Spleen (tissue), 11 donors: ENCODE data around the gene PLA2G2A. TPM values are rescaled to one million over a fixed set of nuclear protein-coding genes. Genes with fewer than 3 reads are reported as not detected.

Source experiments
- DNase-seq: peaks from one replicate; pipeline ENCODE4 v3.0.0-alpha.2; 2020
- H3K27ac ChIP-seq, 8 donors: fragments of 200-600 bp; sonication (generic) in 7 of 8; 1 replicate in 4 of 8; 2 replicates in 4 of 8; pipeline versions ENCODE4 v1.5.0 to v1.8.0; 2016 to 2021; ENCODE audit warnings: inconsistent platforms in 4 of 8, mild to moderate bottlenecking in 4 of 8, moderate library complexity in 1 of 8
- H3K27me3 ChIP-seq, 7 donors: fragments of 200-600 bp; sonication (generic) in 6 of 7; replicated peaks in 1 of 7; 1 replicate in 4 of 7; 2 replicates in 3 of 7; pipeline versions ENCODE4 v1.5.0 to v1.8.0; 2016 to 2021; ENCODE audit warnings: inconsistent platforms in 3 of 7, mild to moderate bottlenecking in 1 of 7
- H3K36me3 ChIP-seq, 6 donors: fragments of 200-600 bp; sonication (generic) in 5 of 6; 1 replicate in 4 of 6; 2 replicates in 2 of 6; pipeline versions ENCODE4 v1.5.0 to v1.8.0; 2016 to 2021; ENCODE audit warnings: inconsistent platforms in 2 of 6
- H3K4me1 ChIP-seq, 6 donors: fragments of 200-600 bp; sonication (generic) in 5 of 6; 1 replicate in 3 of 6; 2 replicates in 3 of 6; pipeline versions ENCODE4 v1.5.0 to v1.8.0; 2016 to 2021; ENCODE audit warnings: inconsistent platforms in 3 of 6
- H3K4me3 ChIP-seq, 8 donors: fragments of 200-600 bp; sonication (generic) in 7 of 8; 1 replicate in 4 of 8; 2 replicates in 4 of 8; pipeline versions ENCODE4 v1.5.0 to v1.8.0; 2016 to 2021; ENCODE audit warnings: inconsistent platforms in 4 of 8, mild to moderate bottlenecking in 4 of 8, moderate library complexity in 2 of 8
- H3K9me3 ChIP-seq, 8 donors: fragments of 200-600 bp; sonication (generic) in 7 of 8; 1 replicate in 4 of 8; 2 replicates in 4 of 8; pipeline versions ENCODE4 v1.5.0 to v1.8.0; 2016 to 2021; ENCODE audit warnings: inconsistent platforms in 4 of 8
- POLR2A ChIP-seq, 3 donors: fragments of 450-650 bp; IDR thresholded peaks; one replicate each; pipeline ENCODE4 v1.5.1; 2017; ENCODE audit warnings: antibody characterized with exemption in 3 of 3, mild to moderate bottlenecking in 1 of 3
- POLR2AphosphoS5 ChIP-seq, 3 donors: sonication (generic); formaldehyde crosslinking; IDR thresholded peaks; one replicate each; pipeline ENCODE4 v1.5.1; 2017; ENCODE audit warnings: antibody characterized with exemption in 3 of 3
- WGBS, 5 donors: extraction: QIAGEN DNeasy Blood & Tissue Kit in 3 of 5; methylation state at CpG; one replicate each; pipeline versions ENCODE4 v1.1.5 to v1.1.7; 2013 to 2018; 5-methylcytosine and 5-hydroxymethylcytosine counted together
- intact Hi-C: fragments of 100-400 bp; cut with DNase I; formaldehyde crosslinking; loops from one replicate; pipeline ENCODE4 v1.15.0; 2023; ENCODE audit warnings: low total_unique reads
- polyA plus RNA-seq, 3 donors: library from polyadenylated mRNA; stranded (reverse); fragments of 200-250 nt; gene quantifications; one replicate each; pipeline ENCODE4 v1.2.1, GENCODE V29; 2013
- total RNA-seq, 7 donors: library from RNA; depleted of rRNA in 3 of 7; stranded (reverse); fragments of >200 nt in 3 of 7; fragmentation: NEBNext Ultra II Directional in 4 of 7; extraction: Animal tissue kit (Norgen Biotek cat#: 25700) in 4 of 7; gene quantifications; one replicate each; pipeline versions ENCODE4 v1.1.0 to v1.2.1, GENCODE V29; 2016 to 2021
- TF ChIP-seq, protein P1 (sequence below), 11 experiments: fragments of 200-600 bp in 7 of 11; fragments of 450-650 bp in 4 of 11; sonication (generic) in 4 of 11; IDR thresholded peaks in 8 of 11; conservative IDR thresholded peaks in 3 of 11; 1 replicate in 7 of 11; 2 replicates in 4 of 11; pipeline versions ENCODE4 v1.4.0 to v1.8.0; 2016 to 2021; ENCODE audit warnings: antibody characterized with exemption in 11 of 11, inconsistent platforms in 4 of 11, mild to moderate bottlenecking in 1 of 11
- donor health status: healthy with polysubstance abuse.
- donor health status: DM: no; HTN: no; CAD: no; lungs with moderate emphysema.
- donor health status: DM: no; HTN: no; CAD: no.
- donor health status: Bipolar disorder and iron deficiency.
- donor health status: healthy.
- donor health status: DM: no; HTN: no; CAD: no.
- donor health status: DM: yes; HTN: yes; CAD: no.

The PLA2G2A gene
- total and polyA plus RNA-seq, 10 donors: 0.26 to 17.8 (median 1.9) TPM; not detected in 5

DNA sequence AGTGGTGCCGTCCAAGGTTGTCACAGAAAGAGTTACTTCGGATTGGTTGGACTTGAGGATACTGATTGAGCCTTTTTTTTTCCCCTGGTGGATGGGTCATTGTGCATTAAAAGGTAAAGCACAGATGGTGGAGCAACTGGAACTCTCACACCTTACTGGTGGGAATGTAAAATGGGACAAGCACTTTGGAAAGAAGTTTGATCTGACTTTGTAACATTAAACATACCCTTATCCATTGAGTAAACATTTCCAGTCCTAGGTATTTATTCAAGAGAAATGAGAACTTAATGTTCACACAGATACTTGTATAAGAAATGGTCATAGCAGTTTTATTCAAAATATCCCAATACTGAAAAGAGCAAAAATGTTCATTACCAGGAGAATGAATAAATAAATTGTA lies 14.9 kb downstream of the PLA2G2A start:
- H3K27ac ChIP-seq: no peak overlapping the region
- H3K4me3 ChIP-seq: no peak overlapping the region
- peaks cover 0 to 29% (median 0%) of the 10 kb centered on the region in 7 donors for H3K27me3 ChIP-seq
- H3K36me3 ChIP-seq: no peaks in the 10 kb centered on the region
- no peak for DNase-seq
- peaks cover 0 to 5% (median 0%) of the 10 kb centered on the region in 8 donors for H3K9me3 ChIP-seq
- H3K4me1 ChIP-seq: peaks cover 0 to 4% (median 0%) of the 10 kb centered on the region in 6 donors
- intact Hi-C loops: no loop called here
- 47 to 82% (median 65%) methylated on average over 2 of the region's 2 CpGs for WGBS, 5 donors
- TF ChIP-seq, protein P1, sequence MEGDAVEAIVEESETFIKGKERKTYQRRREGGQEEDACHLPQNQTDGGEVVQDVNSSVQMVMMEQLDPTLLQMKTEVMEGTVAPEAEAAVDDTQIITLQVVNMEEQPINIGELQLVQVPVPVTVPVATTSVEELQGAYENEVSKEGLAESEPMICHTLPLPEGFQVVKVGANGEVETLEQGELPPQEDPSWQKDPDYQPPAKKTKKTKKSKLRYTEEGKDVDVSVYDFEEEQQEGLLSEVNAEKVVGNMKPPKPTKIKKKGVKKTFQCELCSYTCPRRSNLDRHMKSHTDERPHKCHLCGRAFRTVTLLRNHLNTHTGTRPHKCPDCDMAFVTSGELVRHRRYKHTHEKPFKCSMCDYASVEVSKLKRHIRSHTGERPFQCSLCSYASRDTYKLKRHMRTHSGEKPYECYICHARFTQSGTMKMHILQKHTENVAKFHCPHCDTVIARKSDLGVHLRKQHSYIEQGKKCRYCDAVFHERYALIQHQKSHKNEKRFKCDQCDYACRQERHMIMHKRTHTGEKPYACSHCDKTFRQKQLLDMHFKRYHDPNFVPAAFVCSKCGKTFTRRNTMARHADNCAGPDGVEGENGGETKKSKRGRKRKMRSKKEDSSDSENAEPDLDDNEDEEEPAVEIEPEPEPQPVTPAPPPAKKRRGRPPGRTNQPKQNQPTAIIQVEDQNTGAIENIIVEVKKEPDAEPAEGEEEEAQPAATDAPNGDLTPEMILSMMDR (IDR thresholded peaks at IDR 0.05 in 8 of 11, conservative IDR thresholded peaks at IDR 0.05 in 3 of 11): no peak
- TF ChIP-seq POLR2A (IDR thresholded peaks at IDR 0.05) (no peak), POLR2AphosphoS5 (IDR thresholded peaks at IDR 0.05) (no peak)

DNA sequence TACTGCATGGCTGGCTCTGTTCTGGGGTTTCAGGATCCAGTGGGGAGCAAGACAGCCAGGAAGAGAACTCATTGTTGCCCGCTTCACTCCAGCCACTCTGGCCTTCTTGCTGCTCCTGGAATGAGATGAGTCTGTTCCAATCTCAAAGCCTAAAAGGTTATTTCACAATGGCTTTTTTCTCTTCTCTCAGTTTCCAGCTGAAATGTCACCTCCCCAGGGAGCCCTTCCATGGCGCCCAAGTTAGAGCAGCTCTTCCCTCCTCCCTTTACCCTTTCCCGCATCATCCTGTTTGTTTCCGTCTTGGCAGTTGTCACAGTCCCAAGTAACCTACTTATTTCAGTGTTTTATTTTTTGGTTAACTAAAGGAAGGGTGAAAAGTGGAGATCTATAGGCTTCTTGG lies 15.8 kb downstream of the PLA2G2A start:
- no peak for TF ChIP-seq POLR2A (IDR thresholded peaks at IDR 0.05)
- TF ChIP-seq, protein P1 (IDR thresholded peaks at IDR 0.05 in 8 of 11, conservative IDR thresholded peaks at IDR 0.05 in 3 of 11): no peak
- TF ChIP-seq POLR2AphosphoS5 (IDR thresholded peaks at IDR 0.05): no peak
- H3K27me3 ChIP-seq: peaks cover 0 to 26% (median 0%) of the 10 kb centered on the region in 7 donors
- DNase-seq: no peak
- peaks cover 0 to 5% (median 0%) of the 10 kb centered on the region in 8 donors for H3K9me3 ChIP-seq
- H3K36me3 ChIP-seq: no peaks in the 10 kb centered on the region
- no peak overlapping the region for H3K4me3 ChIP-seq
- intact Hi-C loops: no loop called here
- peaks cover 0 to 4% (median 0%) of the 10 kb centered on the region in 6 donors for H3K4me1 ChIP-seq
- 89 to 92% (median 91%) methylated on average over 4 of the region's 4 CpGs for WGBS, 5 donors
- H3K27ac ChIP-seq: no peak overlapping the region

DNA sequence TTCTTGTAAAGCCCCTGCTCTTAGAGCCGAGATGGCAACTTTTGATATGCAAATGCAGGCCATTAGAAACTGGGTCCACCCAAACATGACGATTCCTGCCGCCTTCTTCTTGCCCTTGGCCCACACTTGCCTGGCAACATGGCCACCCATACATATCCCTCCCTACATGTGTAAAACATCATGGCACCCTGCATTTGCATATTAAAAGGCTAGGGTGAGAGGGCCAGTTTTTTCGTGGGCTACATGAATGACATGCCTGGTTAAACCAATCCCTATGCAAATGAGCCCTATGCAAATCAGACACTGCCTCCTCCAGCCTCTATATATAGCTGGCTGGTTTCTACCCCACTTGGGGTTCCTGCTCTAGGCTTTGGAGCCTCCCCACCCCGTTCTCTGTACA lies 18.8 kb downstream of the PLA2G2A start:
- no peak for DNase-seq
- WGBS, 5 donors: 38 to 55% (median 42%) methylated on average over 5 of the region's 5 CpGs
- no peaks in the 10 kb centered on the region for H3K36me3 ChIP-seq
- intact Hi-C loops: no loop called here
- peaks cover 0 to 4% (median 0%) of the 10 kb centered on the region in 6 donors for H3K4me1 ChIP-seq
- peaks cover 0 to 5% (median 0%) of the 10 kb centered on the region in 8 donors for H3K9me3 ChIP-seq
- no peak overlapping the region for H3K27ac ChIP-seq
- TF ChIP-seq, protein P1 (IDR thresholded peaks at IDR 0.05 in 8 of 11, conservative IDR thresholded peaks at IDR 0.05 in 3 of 11): no peak
- TF ChIP-seq POLR2A (IDR thresholded peaks at IDR 0.05) (no peak), POLR2AphosphoS5 (IDR thresholded peaks at IDR 0.05) (no peak)
- no peak overlapping the region for H3K4me3 ChIP-seq
- H3K27me3 ChIP-seq: peaks cover 0 to 30% (median 0%) of the 10 kb centered on the region in 7 donors

DNA sequence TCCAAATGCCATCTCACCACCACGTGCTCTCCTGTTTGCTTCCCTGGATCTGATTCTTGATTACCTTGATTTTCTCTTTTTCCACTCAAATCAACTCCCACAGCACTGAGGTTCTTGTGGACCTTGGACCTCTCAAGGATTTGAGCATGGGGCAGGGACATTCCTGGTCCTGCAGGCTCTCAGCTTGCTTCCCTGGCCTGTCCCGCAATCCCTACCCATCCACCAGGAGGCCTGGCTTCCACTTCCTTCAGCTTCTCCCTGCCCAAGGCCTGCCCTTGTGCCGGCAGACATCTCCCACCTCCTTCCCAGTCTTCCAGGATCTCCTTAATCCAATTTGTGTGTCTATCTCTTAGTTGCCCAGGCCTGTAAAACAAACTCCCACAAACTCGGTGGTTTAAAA lies 21.6 kb downstream of the PLA2G2A start:
- H3K4me1 ChIP-seq: peaks cover 0 to 4% (median 0%) of the 10 kb centered on the region in 6 donors
- no peak for DNase-seq
- H3K27me3 ChIP-seq: peaks cover 0 to 41% (median 0%) of the 10 kb centered on the region in 7 donors
- intact Hi-C loops: no loop called here
- no peaks in the 10 kb centered on the region for H3K36me3 ChIP-seq
- TF ChIP-seq, protein P1 (IDR thresholded peaks at IDR 0.05 in 8 of 11, conservative IDR thresholded peaks at IDR 0.05 in 3 of 11): no peak
- WGBS, 5 donors: 71 to 76% (median 73%) methylated on average over 4 of the region's 4 CpGs
- peaks cover 0 to 4% (median 0%) of the 10 kb centered on the region in 8 donors for H3K9me3 ChIP-seq
- no peak overlapping the region for H3K4me3 ChIP-seq
- no peak overlapping the region for H3K27ac ChIP-seq
